NCI-H1694 treated with DMSO at 0.1 percent for 48 hours (cell line): Measurements from ENCODE around the gene ARHGAP5.
A peak's percentile ranks its signal among the peaks of the same experiment; 100 is the strongest.

Experiments
- DNase-seq: peaks from one replicate; lab custom pipeline; 2025; lab: John Stamatoyannopoulos, UW

ARHGAP5 gene

GRCh38 chr14:32075672-32076277 lies 1.3 kb upstream of the ARHGAP5 start:
- no peak for DNase-seq

GRCh38 chr14:32076278-32077080 lies 625 bp upstream of the ARHGAP5 start:
- peak; percentile 92 for DNase-seq

- DNase-seq: peak; percentile 42
These were observed 1.1 kb downstream of the ARHGAP5 start for GRCh38 chr14:32078023-32078857.

GRCh38 chr14:32078858-32079216 lies 1.7 kb downstream of the ARHGAP5 start:
- DNase-seq: no peak

GRCh38 chr14:32079264-32079663 lies 2.2 kb downstream of the ARHGAP5 start:
- DNase-seq: no peak

- no peak for DNase-seq
These were observed 3.0 kb downstream of the ARHGAP5 start for GRCh38 chr14:32080001-32080510.

- DNase-seq: no peak
These were observed 4.8 kb downstream of the ARHGAP5 start for GRCh38 chr14:32081901-32082300.

- no peak for DNase-seq
These were observed 6.2 kb downstream of the ARHGAP5 start for GRCh38 chr14:32083315-32083624.

- no peak for DNase-seq
These were observed 6.7 kb downstream of the ARHGAP5 start for GRCh38 chr14:32083789-32084188.

- no peak for DNase-seq
These were observed 8.2 kb downstream of the ARHGAP5 start for GRCh38 chr14:32085182-32085844.

GRCh38 chr14:32085845-32086383 lies 8.8 kb downstream of the ARHGAP5 start:
- no peak for DNase-seq

GRCh38 chr14:32087173-32087861 lies 10.2 kb downstream of the ARHGAP5 start:
- no peak for DNase-seq

- no peak for DNase-seq
These were observed 10.8 kb downstream of the ARHGAP5 start for GRCh38 chr14:32087907-32088306.

- no peak for DNase-seq
These were observed 13.6 kb downstream of the ARHGAP5 start for GRCh38 chr14:32090686-32091085.

- DNase-seq: no peak
These were observed 22.4 kb downstream of the ARHGAP5 start for GRCh38 chr14:32099473-32099872.

GRCh38 chr14:32100175-32100574 lies 23.1 kb downstream of the ARHGAP5 start:
- DNase-seq: no peak

- no peak for DNase-seq
These were observed 25.2 kb downstream of the ARHGAP5 start for GRCh38 chr14:32102152-32102787.

- no peak for DNase-seq
These were observed 25.9 kb downstream of the ARHGAP5 start for GRCh38 chr14:32102968-32103367.

GRCh38 chr14:32104308-32104707 lies 27.2 kb downstream of the ARHGAP5 start:
- no peak for DNase-seq

GRCh38 chr14:32104803-32105202 lies 27.7 kb downstream of the ARHGAP5 start:
- no peak for DNase-seq
